ENCODE measurements around the gene PGAP6. TPM values are rescaled to one million over a fixed set of nuclear protein-coding genes. Genes with fewer than 3 reads are reported as not detected.

Gene PGAP6
- total and polyA plus RNA-seq, 2 of the 8 experiments (the other 6 are each of a cell fraction or from before 2014, with no cell fraction given) = 86.8 to 364 TPM

GRCh38 chr16:425082-425718 is 43.4 kb upstream of the PGAP6 start, which contains the start of gene RAB11FIP3 (continued):
- TF ChIP-seq RBBP5 (IDR thresholded peaks at IDR 0.05; ENCODE audit: borderline replicate concordance, low read depth, low read length) (no peak), KDM4A (IDR thresholded peaks at IDR 0.05; ENCODE audit: low read depth, low read length, severe bottlenecking) (peak; percentile 96), TAF1 (IDR thresholded peaks at IDR 0.05; ENCODE audit: low read depth, low read length) (0 out of 2 replicates have a peak, but pooled peaks have one; percentile 64), TAF7 (optimal IDR thresholded peaks at IDR 0.05; ENCODE audit: borderline replicate concordance, low read depth, low read length) (no peak), NRF1 (IDR thresholded peaks at IDR 0.05; ENCODE audit: low read depth, low read length) (no peak), SP1 (IDR thresholded peaks at IDR 0.05; ENCODE audit: low read depth, low read length) (no peak), GTF2F1 (IDR thresholded peaks at IDR 0.05; ENCODE audit: borderline replicate concordance, low read depth, low read length) (no peak), SUZ12 (IDR thresholded peaks at IDR 0.05; ENCODE audit: low read length) (peak; percentile 73), TBP (IDR thresholded peaks at IDR 0.05; ENCODE audit: low read depth, low read length) (no peak), TEAD4 (IDR thresholded peaks at IDR 0.05; ENCODE audit: low read depth, low read length) (no peak), CTBP2 (IDR thresholded peaks at IDR 0.05; ENCODE audit: borderline replicate concordance, insufficient read depth, insufficient read length, low read length) (no peak), FOSL1 (IDR thresholded peaks at IDR 0.05; ENCODE audit: insufficient read depth, low read depth, low read length) (no peak), POU5F1 (IDR thresholded peaks at IDR 0.05; ENCODE audit: low read depth, low read length) (no peak)
- TF ChIP-seq, protein P1, sequence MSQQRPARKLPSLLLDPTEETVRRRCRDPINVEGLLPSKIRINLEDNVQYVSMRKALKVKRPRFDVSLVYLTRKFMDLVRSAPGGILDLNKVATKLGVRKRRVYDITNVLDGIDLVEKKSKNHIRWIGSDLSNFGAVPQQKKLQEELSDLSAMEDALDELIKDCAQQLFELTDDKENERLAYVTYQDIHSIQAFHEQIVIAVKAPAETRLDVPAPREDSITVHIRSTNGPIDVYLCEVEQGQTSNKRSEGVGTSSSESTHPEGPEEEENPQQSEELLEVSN (IDR thresholded peaks at IDR 0.05) = peak; percentile 37

All from H1 (cell line).